NCI-H1436 (cell line): ENCODE measurements around the gene AGMAT.
A peak's percentile ranks its signal among the peaks of the same experiment; 100 is the strongest.

Experiments
- DNase-seq: peaks from one replicate; lab custom pipeline; 2025; lab: John Stamatoyannopoulos, UW

AGMAT gene, protein sequence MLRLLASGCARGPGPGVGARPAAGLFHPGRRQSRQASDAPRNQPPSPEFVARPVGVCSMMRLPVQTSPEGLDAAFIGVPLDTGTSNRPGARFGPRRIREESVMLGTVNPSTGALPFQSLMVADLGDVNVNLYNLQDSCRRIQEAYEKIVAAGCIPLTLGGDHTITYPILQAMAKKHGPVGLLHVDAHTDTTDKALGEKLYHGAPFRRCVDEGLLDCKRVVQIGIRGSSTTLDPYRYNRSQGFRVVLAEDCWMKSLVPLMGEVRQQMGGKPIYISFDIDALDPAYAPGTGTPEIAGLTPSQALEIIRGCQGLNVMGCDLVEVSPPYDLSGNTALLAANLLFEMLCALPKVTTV

GRCh38 chr1:15584489-15585363 lies at the start of gene AGMAT:
Gene AGMAT, minus strand, starts transcription at chr1:15585051. Its CDS starts 84 bp downstream, at chr1:15584967.
- DNase-seq = no peak

GRCh38 chr1:15633756-15634420 lies 49.0 kb upstream of the AGMAT start:
- DNase-seq = no peak

GRCh38 chr1:15628003-15628402 lies 43.2 kb upstream of the AGMAT start:
- DNase-seq = no peak

- DNase-seq = no peak
Observed at GRCh38 chr1:15627343-15627988, 42.6 kb upstream of the AGMAT start.

DNA sequence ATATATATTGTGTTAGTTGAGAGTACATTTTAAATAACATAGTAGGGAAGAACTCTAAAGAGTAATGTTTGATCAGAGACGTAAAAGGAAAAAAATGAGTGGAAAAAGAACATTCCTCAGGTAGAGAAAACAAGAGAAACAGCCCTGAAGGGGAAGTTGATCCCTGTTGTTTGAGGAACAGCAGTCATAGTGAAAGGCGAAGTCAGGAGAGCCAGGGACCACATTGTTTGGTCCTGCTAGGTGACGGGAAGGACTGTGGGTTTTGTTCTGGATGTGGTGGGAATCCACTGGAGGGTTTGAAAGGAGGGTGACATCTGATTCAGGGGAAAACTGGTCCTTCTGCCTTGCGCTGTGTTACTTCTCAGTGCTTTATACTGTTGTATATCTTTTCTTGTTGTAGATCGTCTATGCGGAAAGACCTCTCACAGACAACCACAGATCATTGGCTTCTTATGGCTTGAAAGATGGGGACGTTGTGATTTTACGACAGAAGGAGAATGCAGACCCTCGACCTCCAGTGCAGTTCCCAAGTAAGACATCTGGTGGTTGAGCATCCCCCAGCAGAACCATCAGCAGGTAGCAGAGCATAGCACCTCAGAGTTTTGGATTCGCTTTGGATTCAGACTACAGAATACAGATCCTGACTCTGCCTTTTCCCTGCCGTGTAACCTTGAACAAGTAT lies 41.6 kb upstream of the AGMAT start:
- DNase-seq = no peak

GRCh38 chr1:15625056-15625917 lies 40.4 kb upstream of the AGMAT start:
- DNase-seq = no peak

DNA sequence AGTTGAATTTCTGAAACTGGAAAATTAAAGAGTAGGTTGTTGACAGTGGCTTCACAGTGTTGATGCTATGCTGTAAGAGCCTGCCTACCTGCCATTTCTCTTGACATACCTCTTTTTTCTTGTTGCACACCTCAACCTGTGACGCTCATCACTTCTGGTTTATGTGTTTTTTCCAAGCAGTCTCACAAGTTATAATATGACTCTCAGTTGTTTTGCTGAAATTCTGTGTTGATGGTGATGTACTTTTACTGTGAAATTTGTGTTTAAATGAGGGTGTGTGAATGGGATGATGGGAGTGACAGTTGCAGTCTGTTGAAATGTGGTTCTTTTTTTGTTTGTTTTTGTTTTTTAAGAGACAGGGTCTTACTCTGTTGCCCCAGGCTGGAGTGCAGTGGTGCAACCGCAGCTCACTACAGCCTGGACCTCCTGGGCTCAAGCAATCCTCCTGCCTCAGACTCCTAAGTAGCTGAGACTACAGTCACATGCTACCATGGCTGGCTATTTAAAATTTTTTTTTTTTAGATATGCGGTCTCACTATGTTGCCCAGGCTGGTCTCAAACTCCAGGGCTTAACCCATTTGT lies 39.4 kb upstream of the AGMAT start:
- no peak for DNase-seq

DNA sequence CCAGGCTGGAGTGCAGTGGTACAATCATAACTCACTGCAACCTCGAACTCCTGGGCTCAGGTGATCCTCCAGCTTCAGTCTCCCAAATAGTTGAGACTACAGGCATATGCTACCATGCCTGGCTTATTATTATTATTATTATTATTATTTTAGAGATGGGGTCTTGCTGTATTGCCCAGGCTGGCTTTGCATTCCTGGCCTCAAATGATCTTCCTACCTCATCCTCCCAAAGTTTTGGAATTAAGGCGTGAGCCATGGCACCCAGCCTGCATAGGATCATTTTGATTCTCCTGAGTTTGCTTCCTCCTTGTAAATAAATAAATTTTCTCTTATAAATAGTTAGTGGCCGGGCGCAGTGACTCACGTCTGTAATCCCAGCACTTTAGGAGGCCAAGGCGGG lies 38.6 kb upstream of the AGMAT start:
- no peak for DNase-seq

DNA sequence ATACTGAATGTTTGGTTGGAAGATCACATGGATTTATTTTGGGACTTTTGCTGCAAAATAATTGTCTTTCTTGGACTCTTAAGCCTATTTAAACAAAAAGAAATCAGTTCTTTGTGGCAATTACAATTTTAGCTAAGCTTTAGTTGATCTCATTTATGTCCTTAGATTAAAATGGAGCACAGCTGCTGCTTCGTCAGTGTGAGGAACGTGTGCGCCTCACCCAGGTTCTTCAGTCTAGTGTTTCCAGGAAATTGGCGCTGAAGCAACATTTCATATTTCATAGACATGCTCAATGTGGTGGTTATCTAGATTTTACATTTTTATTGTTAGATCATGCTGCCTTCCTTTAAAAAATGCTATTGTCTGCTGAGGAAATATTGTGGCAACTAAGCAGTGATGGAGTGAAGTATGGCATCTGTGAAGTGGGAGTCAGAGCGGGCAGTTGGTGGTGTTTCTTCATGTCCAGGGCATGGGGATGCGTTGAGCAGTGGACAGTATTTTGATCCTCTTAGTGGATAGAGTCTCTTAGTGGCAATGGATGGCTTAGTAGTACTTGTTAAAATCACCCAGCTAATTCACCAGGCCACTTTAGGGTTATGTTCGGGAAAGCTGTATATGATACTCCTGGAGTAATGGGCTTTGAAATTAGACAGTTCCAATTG lies 38.0 kb upstream of the AGMAT start:
- DNase-seq = no peak

GRCh38 chr1:15621975-15622374 lies 37.1 kb upstream of the AGMAT start:
- no peak for DNase-seq

- no peak for DNase-seq
Observed at GRCh38 chr1:15620902-15621682, 36.2 kb upstream of the AGMAT start.

- no peak for DNase-seq
Observed at GRCh38 chr1:15620155-15620545, 35.3 kb upstream of the AGMAT start.

DNA sequence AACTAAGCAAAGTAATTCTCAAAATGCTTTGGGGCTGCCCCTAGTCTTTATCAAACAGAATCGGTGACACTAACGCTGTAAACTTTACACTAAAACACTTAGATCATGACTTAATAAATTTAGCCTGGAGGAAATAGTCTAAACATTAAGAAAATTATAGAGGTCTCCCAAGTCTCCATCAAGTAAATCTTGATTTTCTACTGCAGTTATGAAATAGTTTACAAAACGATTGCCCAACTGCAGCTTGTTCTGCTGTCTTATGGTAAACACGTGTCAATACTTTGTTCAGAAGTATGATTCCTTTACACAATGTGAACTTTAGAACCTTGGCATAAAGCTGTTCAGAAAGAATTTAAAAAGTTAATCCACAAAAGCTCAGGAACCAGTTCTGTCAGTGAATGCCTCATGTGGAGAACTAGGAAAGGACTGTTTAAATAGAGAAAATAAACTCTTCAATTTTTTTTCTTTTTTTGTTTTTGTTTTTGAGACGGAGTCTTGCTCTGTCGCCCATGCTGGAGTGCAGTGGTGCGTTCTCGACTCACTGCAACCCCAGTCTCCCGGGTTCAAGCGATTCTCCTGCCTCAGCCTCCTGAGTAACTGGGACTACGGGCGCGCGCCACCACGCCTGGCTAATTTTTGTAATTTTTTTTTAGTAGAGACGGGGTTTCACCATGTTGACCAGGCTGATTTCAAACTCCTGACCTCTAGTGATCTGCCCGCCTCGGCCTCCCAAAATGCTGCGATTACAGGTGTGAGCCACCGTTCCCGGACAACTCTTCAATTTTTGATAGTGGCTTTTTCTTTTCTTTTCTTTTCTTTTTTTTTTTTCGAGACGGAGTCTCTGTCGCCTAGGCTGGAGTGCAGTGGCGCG lies 34.0 kb upstream of the AGMAT start:
- DNase-seq = no peak

DNA sequence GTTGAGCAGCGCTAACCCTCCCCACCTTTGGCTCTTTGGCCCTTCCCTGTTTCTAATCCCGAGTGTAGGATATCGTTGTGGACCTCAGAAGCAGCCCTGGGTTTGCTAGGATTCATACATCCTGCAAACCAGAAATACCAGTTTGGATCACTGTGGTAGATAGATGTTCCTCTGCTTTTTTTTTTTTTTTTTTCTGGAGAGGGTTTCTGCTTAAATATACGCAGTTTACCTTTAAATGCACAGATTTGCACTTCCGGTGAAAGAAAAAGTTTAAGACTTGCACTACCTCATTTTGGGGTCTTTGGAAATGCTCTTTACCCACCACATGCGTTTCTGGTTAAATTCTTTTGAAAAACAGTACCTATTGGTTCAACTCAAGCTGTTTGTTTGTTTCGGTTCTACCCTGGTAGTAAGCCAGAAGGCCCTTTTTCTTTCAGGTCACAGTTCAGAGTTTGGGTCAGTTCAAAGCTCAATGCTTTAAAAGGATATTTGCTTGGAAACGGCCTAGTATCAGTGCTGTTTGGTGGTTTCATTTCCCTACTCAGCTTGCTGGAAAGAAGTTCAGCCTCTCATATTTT lies 33.3 kb upstream of the AGMAT start:
- no peak for DNase-seq

- DNase-seq = peak; percentile 95
Observed at GRCh38 chr1:15617173-15618076, 32.6 kb upstream of the AGMAT start, which contains the start of gene DDI2. Gene DDI2, plus strand, starts transcription at chr1:15617458. Its CDS starts 213 bp downstream, at chr1:15617671.
